Panc1 (cell line): ENCODE measurements around the gene RGS6. TPM values are rescaled to one million over a fixed set of nuclear protein-coding genes. Genes with fewer than 3 reads are reported as not detected.

Experiments used
- ATAC-seq: fragments of 200-7000 bp; cut with Tn5 transposase; 2 replicates; pipeline ENCODE4 v1.9.1; 2020; ENCODE audit warnings: mild to moderate bottlenecking, moderate library complexity
- BruUV-seq: library from RNA; stranded (reverse); fragments of 400-500 nt; replicated peaks from 2 replicates; lab custom pipeline; 2021; lab: Mats Ljungman, UMichigan
- CTCF ChIA-PET: fragments of 300-600 bp; sonication (Branson Sonifier 250); formaldehyde crosslinking; loops from one replicate; lab custom pipeline; 2022; ENCODE audit warnings: antibody characterized with exemption; lab: Charles Lee
- POLR2A ChIA-PET: fragments of 300-600 bp; sonication (Branson Sonifier 250); formaldehyde crosslinking; loops from one replicate; lab custom pipeline; 2022; ENCODE audit warnings: antibody characterized with exemption; lab: Charles Lee
- DNase-seq: peaks from one replicate; pipeline ENCODE4 v3.0.0-alpha.2; 2010; ENCODE audit warnings: low read depth, low spot score
- H3K27ac ChIP-seq: 2 replicates; pipeline ENCODE4 v1.5.1; 2011; ENCODE audit warnings: mild to moderate bottlenecking, low read length, inconsistent platforms
- H3K27me3 ChIP-seq: fragments of 200-500 bp; sonication (Bioruptor generic); 2 replicates; pipeline ENCODE4 v1.6.0; 2014; ENCODE audit warnings: low read length, inconsistent platforms; ENCODE audit not compliant: control insufficient read depth, insufficient read depth
- H3K36me3 ChIP-seq: fragments of 200-500 bp; sonication (Bioruptor generic); 2 replicates; pipeline ENCODE4 v1.5.1; 2014; ENCODE audit warnings: inconsistent platforms, mild to moderate bottlenecking, low read length, moderate library complexity; ENCODE audit not compliant: control insufficient read depth, insufficient read depth
- H3K4me1 ChIP-seq: 2 replicates; pipeline ENCODE4 v1.5.1; 2011; ENCODE audit warnings: inconsistent platforms, mild to moderate bottlenecking, low read length, moderate library complexity; ENCODE audit not compliant: control insufficient read depth, insufficient read depth
- H3K4me3 ChIP-seq, 2 experiments: 2 replicates each; pipeline ENCODE4 v1.5.1; 2011 to 2012; ENCODE audit warnings: low read depth in 2 of 2, low read length in 2 of 2, mild to moderate bottlenecking in 2 of 2, inconsistent platforms in 1 of 2, moderate library complexity in 1 of 2
- H3K9me3 ChIP-seq: fragments of 200-500 bp; sonication (Bioruptor generic); 2 replicates; pipeline ENCODE4 v1.5.1; 2014; ENCODE audit warnings: low read depth, mild to moderate bottlenecking, inconsistent platforms, low read length, moderate library complexity; ENCODE audit not compliant: control insufficient read depth, insufficient read depth
- POLR2AphosphoS5 ChIP-seq: IDR thresholded peaks from 2 replicates; pipeline ENCODE4 v1.6.1; 2012; ENCODE audit warnings: mild to moderate bottlenecking, low read depth, low read length, moderate library complexity
- REST ChIP-seq, 2 experiments: IDR thresholded peaks; 2 replicates each; pipeline ENCODE4 v1.6.1; 2011 to 2012; ENCODE audit warnings: low read depth in 2 of 2, control low read depth in 1 of 2, low read length in 1 of 2, mild to moderate bottlenecking in 1 of 2, moderate library complexity in 1 of 2; ENCODE audit not compliant: insufficient read depth in 1 of 2
- SIN3A ChIP-seq: IDR thresholded peaks from 2 replicates; pipeline ENCODE4 v1.6.1; 2012; ENCODE audit warnings: low read depth, mild to moderate bottlenecking, low read length, moderate library complexity, borderline replicate concordance; ENCODE audit not compliant: insufficient read depth
- TCF7L2 ChIP-seq: IDR thresholded peaks from 2 replicates; pipeline ENCODE4 v1.6.1; 2011; ENCODE audit warnings: mild to moderate bottlenecking, low read depth, low read length, inconsistent platforms
- in situ Hi-C: cut with HindIII; loops from 2 replicates; pipeline ENCODE4 v1.10.0; 2016; ENCODE audit warnings: low sequenced_read_pairs, low pct_unique_long_range_greater_than_20kb
- intact Hi-C: fragments of 100-400 bp; cut with micrococcal nuclease; formaldehyde crosslinking; loops from one replicate; pipeline ENCODE4 v1.10.0; 2022; ENCODE audit not compliant: unreplicated experiment
- total RNA-seq: library from RNA; stranded (reverse); gene quantifications from one replicate; pipeline ENCODE4 v1.2.1, GENCODE V29; 2021; ENCODE audit not compliant: unreplicated experiment
- TF ChIP-seq, protein P1 (sequence below): fragments of 450-650 bp; IDR thresholded peaks from 2 replicates; pipeline ENCODE4 v1.5.1; 2017; ENCODE audit warnings: mild to moderate bottlenecking

RGS6 gene
- total RNA-seq, 1 experiment from 2014 or later: not detected

GRCh38 chr14:71960494-71961353 lies 28.5 kb downstream of the RGS6 start:
- Histone ChIP-seq H3K4me1 (no peaks in the 10 kb centered on the region), H3K27me3 (no peaks in the 10 kb centered on the region), H3K27ac (no peak overlapping the region), H3K36me3 (no peaks in the 10 kb centered on the region), H3K9me3 (no peaks in the 10 kb centered on the region), H3K4me3 (no peak overlapping the region)
- no peak for TF ChIP-seq REST (IDR thresholded peaks at IDR 0.05; ENCODE audit: insufficient read depth in 1 of 2, low read depth in 2 of 2, low read length in 1 of 2)
- no peak for TF ChIP-seq SIN3A
- TF ChIP-seq, protein P1, sequence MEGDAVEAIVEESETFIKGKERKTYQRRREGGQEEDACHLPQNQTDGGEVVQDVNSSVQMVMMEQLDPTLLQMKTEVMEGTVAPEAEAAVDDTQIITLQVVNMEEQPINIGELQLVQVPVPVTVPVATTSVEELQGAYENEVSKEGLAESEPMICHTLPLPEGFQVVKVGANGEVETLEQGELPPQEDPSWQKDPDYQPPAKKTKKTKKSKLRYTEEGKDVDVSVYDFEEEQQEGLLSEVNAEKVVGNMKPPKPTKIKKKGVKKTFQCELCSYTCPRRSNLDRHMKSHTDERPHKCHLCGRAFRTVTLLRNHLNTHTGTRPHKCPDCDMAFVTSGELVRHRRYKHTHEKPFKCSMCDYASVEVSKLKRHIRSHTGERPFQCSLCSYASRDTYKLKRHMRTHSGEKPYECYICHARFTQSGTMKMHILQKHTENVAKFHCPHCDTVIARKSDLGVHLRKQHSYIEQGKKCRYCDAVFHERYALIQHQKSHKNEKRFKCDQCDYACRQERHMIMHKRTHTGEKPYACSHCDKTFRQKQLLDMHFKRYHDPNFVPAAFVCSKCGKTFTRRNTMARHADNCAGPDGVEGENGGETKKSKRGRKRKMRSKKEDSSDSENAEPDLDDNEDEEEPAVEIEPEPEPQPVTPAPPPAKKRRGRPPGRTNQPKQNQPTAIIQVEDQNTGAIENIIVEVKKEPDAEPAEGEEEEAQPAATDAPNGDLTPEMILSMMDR: no peak
- no peak for TF ChIP-seq TCF7L2
- TF ChIP-seq POLR2AphosphoS5: no peak
- intact Hi-C loops: no loop called here
- in situ Hi-C loops: no loop called here
- DNase-seq: no peak
- ChIA-PET POLR2A (no interaction called here), CTCF (no interaction called here)
- ATAC-seq: no peak
- BruUV-seq: no TSS peak

DNA sequence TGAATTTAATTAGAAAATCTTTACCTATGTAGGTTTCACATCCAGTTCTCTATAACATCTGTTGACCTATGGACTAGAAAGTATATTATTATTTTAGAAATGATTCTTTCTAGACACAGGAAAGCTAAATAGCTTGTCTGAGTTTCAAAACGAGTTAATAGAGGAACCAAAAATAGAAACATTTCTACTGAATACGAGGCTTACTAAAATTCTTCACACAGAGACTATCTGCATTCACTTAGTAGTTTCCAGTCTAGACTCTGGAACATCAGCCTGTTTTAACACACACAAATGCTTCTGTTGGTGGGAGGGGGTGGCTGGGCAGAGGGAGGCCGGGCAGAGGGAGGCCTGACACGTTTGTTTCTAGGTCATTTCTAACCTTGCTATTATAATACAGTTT lies 29.7 kb downstream of the RGS6 start:
- no peaks in the 10 kb centered on the region for H3K36me3 ChIP-seq
- CTCF ChIA-PET: no interaction called here
- TF ChIP-seq SIN3A (no peak), REST (IDR thresholded peaks at IDR 0.05; ENCODE audit: insufficient read depth in 1 of 2, low read depth in 2 of 2, low read length in 1 of 2) (no peak), POLR2AphosphoS5 (no peak), TCF7L2 (no peak)
- TF ChIP-seq, protein P1: no peak
- no peak for DNase-seq
- no peak overlapping the region for H3K4me3 ChIP-seq
- in situ Hi-C loops: no loop called here
- BruUV-seq: no TSS peak
- no peak overlapping the region for H3K27ac ChIP-seq
- POLR2A ChIA-PET: no interaction called here
- H3K4me1 ChIP-seq: no peaks in the 10 kb centered on the region
- intact Hi-C loops: no loop called here
- no peaks in the 10 kb centered on the region for H3K9me3 ChIP-seq
- no peak for ATAC-seq
- no peaks in the 10 kb centered on the region for H3K27me3 ChIP-seq
